K562 (cell line): ENCODE measurements around the gene RAB3D. TPM values are rescaled to one million over a fixed set of nuclear protein-coding genes. Genes with fewer than 3 reads are reported as not detected.

ENCODE experiments used
- CBX1 ChIP-seq: sonication (generic); IDR thresholded peaks from 2 replicates; pipeline ENCODE4 v1.6.1; 2016; ENCODE audit warnings: antibody characterized with exemption, low read depth, mild to moderate bottlenecking
- CHD1 ChIP-seq: fragments of 200-600 bp; sonication (generic); IDR thresholded peaks from one replicate; pipeline ENCODE4 v1.6.1; 2012; ENCODE audit warnings: mild to moderate bottlenecking, moderate library complexity, low read length, inconsistent platforms
- ETV5 ChIP-seq: sonication (generic); formaldehyde crosslinking; IDR thresholded peaks from 2 replicates; pipeline ENCODE4 v1.4.0; 2020; ENCODE audit warnings: low read depth, mild to moderate bottlenecking, missing genetic modification reagents
- FOXO4 ChIP-seq: fragments of 450-650 bp; formaldehyde crosslinking; IDR thresholded peaks from 2 replicates; pipeline ENCODE4 v1.4.0; 2020; ENCODE audit warnings: mild to moderate bottlenecking, moderate library complexity
- HCFC1 ChIP-seq: IDR thresholded peaks from 2 replicates; pipeline ENCODE4 v1.6.1; 2012; ENCODE audit warnings: low read depth, low read length, improper control_type of control experiment
- L3MBTL2 ChIP-seq: fragments of 450-650 bp; IDR thresholded peaks from 2 replicates; pipeline ENCODE4 v1.6.1; 2016; ENCODE audit warnings: mild to moderate bottlenecking, moderate library complexity
- NCOA6 ChIP-seq: fragments of 450-650 bp; IDR thresholded peaks from 2 replicates; pipeline ENCODE4 v1.6.1; 2017; ENCODE audit warnings: mild to moderate bottlenecking
- NFE2 ChIP-seq: IDR thresholded peaks from 2 replicates; pipeline ENCODE4 v1.6.1; 2014; ENCODE audit warnings: antibody characterized with exemption, low read depth
- NONO ChIP-seq, 2 experiments: fragments of 200-400 bp in 1 of 2; fragments of 450-650 bp in 1 of 2; formaldehyde crosslinking in 1 of 2; IDR thresholded peaks; 2 replicates each; pipeline ENCODE4 v1.6.1; 2017; ENCODE audit warnings: low read depth in 2 of 2, mild to moderate bottlenecking in 2 of 2, moderate library complexity in 2 of 2, low read length in 1 of 2
- PTBP1 ChIP-seq: fragments of 200-400 bp; formaldehyde crosslinking; IDR thresholded peaks from 2 replicates; pipeline ENCODE4 v1.6.1; 2017; ENCODE audit warnings: low read depth, low read length
- RBM39 ChIP-seq: fragments of 200-400 bp; formaldehyde crosslinking; optimal IDR thresholded peaks from 2 replicates; pipeline ENCODE3; 2018; ENCODE audit warnings: low read depth, low read length
- RCOR1 ChIP-seq, 2 experiments: IDR thresholded peaks; 2 replicates each; pipeline ENCODE4 v1.6.1; 2012; ENCODE audit warnings: low read depth in 2 of 2, low read length in 2 of 2, borderline replicate concordance in 1 of 2, improper control_type of control experiment in 1 of 2
- SMAD4 ChIP-seq: fragments of 250-450 bp; sonication (Bioruptor Pico); conservative IDR thresholded peaks from 2 replicates; pipeline ENCODE4 v1.8.0; 2021; ENCODE audit warnings: inconsistent platforms, mild to moderate bottlenecking, moderate library complexity
- SMARCA5 ChIP-seq: fragments of 450-650 bp; IDR thresholded peaks from 2 replicates; pipeline ENCODE4 v1.6.1; 2016
- TAF7 ChIP-seq: fragments of 450-650 bp; IDR thresholded peaks from 2 replicates; pipeline ENCODE4 v1.6.1; 2016; ENCODE audit warnings: missing genetic modification characterization, missing compliant biosample characterization
- TOE1 ChIP-seq, 2 experiments: fragments of 450-650 bp in 1 of 2; sonication (generic) in 1 of 2; formaldehyde crosslinking in 1 of 2; IDR thresholded peaks; 2 replicates each; pipeline versions ENCODE4 v1.7.1 to v1.8.0; 2016 to 2022; ENCODE audit warnings: borderline replicate concordance in 2 of 2, mild to moderate bottlenecking in 2 of 2, antibody characterized with exemption in 1 of 2, inconsistent platforms in 1 of 2, low read depth in 1 of 2, missing genetic modification reagents in 1 of 2, moderate library complexity in 1 of 2
- U2AF2 ChIP-seq: fragments of 200-400 bp; formaldehyde crosslinking; optimal IDR thresholded peaks from 2 replicates; pipeline ENCODE3; 2017; ENCODE audit warnings: low read depth, mild to moderate bottlenecking, low read length
- ZNF133 ChIP-seq: fragments of 250-450 bp; sonication (Bioruptor Pico); IDR thresholded peaks from 2 replicates; pipeline ENCODE4 v1.4.0; 2020; ENCODE audit warnings: mild to moderate bottlenecking
- ZNF140 ChIP-seq: fragments of 250-450 bp; sonication (Bioruptor Pico); IDR thresholded peaks from 2 replicates; pipeline ENCODE4 v1.8.0; 2021; ENCODE audit warnings: moderate library complexity, mild to moderate bottlenecking, inconsistent platforms
- ZNF232 ChIP-seq: sonication (generic); formaldehyde crosslinking; IDR thresholded peaks from 2 replicates; pipeline ENCODE4 v1.8.0; 2022; ENCODE audit warnings: mild to moderate bottlenecking, missing genetic modification reagents
- ZNF561 ChIP-seq: fragments of 450-650 bp; formaldehyde crosslinking; conservative IDR thresholded peaks from 2 replicates; pipeline ENCODE4 v1.4.0; 2020; ENCODE audit warnings: mild to moderate bottlenecking, moderate library complexity
- ZNF696 ChIP-seq: fragments of 250-450 bp; sonication (Bioruptor Pico); conservative IDR thresholded peaks from 2 replicates; pipeline ENCODE4 v1.4.0; 2020; ENCODE audit warnings: mild to moderate bottlenecking, moderate library complexity
- polyA plus RNA-seq, 8 experiments: library from polyadenylated mRNA; depleted of rRNA in 4 of 8; stranded (reverse) in 5 of 8; unstranded in 3 of 8; fragments of >200 nt; fragmentation: Nextera tagmentation in 2 of 8; fragmentation: Illumina TruSeq in 1 of 8; extraction: Ambion mirVana in 2 of 8; extraction: Trizol in 1 of 8; gene quantifications; 2 replicates each; pipeline versions ENCODE4 v1.2.1 to v1.2.3, GENCODE V29; 2011 to 2014; ENCODE audit warnings: inconsistent platforms in 1 of 8, missing spikeins in 1 of 8
- total RNA-seq, 7 experiments: library from RNA; depleted of rRNA in 6 of 7; stranded (reverse); fragments of >200 nt in 6 of 7; fragmentation: Illumina TruSeq in 2 of 7; extraction: Trizol in 2 of 7; gene quantifications; 2 replicates each; pipeline versions ENCODE4 v1.2.1 to v1.2.3, GENCODE V29; 2011 to 2021; ENCODE audit warnings: low replicate concordance in 1 of 7
- TF ChIP-seq, protein P1 (sequence below): sonication (generic); formaldehyde crosslinking; IDR thresholded peaks from 2 replicates; pipeline ENCODE4 v1.8.0; 2023; ENCODE audit warnings: missing genetic modification reagents, mild to moderate bottlenecking, borderline replicate concordance

The RAB3D gene
- total and polyA plus RNA-seq, 9 of the 15 experiments (the other 6 are each of a cell fraction or from before 2014, with no cell fraction given): 0.34 to 3.3 (median 1.3) TPM

DNA sequence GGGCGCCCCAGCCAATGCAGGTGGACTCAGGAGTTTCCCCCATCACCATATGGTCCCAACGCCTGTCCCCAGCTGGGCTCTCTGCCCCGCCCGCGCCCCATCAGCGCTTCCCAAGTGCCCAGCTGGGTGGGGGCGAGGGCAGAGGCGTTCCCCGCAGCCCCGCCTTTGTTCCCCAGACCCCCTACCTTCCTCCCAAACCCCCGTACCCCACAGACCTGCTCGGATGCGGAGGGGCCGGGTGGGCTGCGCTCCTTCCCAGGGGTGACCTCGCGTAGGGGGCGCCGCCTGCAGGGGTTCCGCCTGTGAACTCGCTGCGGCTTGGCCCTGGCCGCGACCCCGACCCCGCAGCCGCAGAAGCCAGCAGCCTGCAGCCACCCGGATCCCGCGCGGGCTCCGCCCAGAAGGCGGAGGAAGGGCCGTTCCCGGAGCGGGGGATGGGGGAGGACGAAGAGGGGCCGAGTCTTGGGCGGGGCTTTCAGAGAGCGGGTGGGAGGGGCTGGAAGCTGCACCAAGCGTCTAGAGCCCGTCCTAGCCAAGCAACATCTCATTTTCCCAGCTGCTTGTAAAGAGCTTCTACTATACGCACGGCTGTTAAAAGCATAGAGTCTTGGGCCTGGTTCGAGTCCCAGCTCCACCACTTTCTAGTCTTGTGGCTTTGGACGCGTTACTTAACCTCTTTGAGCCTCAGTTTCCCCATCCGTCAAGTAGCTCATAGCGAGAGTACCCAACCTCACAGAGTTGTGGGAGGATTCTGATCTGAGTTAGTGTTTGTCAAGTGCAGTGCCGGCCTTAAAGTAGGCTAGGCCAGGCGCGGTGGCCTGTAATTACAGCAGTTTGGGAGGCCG, at the start of gene RAB3D (continued):
- TF ChIP-seq NONO (IDR thresholded peaks at IDR 0.05; ENCODE audit: low read depth in 2 of 2, low read length in 1 of 2): no peak
- TF ChIP-seq PTBP1: no peak
- TF ChIP-seq SMAD4 (CRISPR knock-in tag): no peak
- TF ChIP-seq TAF7: no peak
- TF ChIP-seq L3MBTL2: no peak
- TF ChIP-seq U2AF2: no peak
- no peak for TF ChIP-seq ETV5 (CRISPR knock-in tag)
- TF ChIP-seq, protein P1, sequence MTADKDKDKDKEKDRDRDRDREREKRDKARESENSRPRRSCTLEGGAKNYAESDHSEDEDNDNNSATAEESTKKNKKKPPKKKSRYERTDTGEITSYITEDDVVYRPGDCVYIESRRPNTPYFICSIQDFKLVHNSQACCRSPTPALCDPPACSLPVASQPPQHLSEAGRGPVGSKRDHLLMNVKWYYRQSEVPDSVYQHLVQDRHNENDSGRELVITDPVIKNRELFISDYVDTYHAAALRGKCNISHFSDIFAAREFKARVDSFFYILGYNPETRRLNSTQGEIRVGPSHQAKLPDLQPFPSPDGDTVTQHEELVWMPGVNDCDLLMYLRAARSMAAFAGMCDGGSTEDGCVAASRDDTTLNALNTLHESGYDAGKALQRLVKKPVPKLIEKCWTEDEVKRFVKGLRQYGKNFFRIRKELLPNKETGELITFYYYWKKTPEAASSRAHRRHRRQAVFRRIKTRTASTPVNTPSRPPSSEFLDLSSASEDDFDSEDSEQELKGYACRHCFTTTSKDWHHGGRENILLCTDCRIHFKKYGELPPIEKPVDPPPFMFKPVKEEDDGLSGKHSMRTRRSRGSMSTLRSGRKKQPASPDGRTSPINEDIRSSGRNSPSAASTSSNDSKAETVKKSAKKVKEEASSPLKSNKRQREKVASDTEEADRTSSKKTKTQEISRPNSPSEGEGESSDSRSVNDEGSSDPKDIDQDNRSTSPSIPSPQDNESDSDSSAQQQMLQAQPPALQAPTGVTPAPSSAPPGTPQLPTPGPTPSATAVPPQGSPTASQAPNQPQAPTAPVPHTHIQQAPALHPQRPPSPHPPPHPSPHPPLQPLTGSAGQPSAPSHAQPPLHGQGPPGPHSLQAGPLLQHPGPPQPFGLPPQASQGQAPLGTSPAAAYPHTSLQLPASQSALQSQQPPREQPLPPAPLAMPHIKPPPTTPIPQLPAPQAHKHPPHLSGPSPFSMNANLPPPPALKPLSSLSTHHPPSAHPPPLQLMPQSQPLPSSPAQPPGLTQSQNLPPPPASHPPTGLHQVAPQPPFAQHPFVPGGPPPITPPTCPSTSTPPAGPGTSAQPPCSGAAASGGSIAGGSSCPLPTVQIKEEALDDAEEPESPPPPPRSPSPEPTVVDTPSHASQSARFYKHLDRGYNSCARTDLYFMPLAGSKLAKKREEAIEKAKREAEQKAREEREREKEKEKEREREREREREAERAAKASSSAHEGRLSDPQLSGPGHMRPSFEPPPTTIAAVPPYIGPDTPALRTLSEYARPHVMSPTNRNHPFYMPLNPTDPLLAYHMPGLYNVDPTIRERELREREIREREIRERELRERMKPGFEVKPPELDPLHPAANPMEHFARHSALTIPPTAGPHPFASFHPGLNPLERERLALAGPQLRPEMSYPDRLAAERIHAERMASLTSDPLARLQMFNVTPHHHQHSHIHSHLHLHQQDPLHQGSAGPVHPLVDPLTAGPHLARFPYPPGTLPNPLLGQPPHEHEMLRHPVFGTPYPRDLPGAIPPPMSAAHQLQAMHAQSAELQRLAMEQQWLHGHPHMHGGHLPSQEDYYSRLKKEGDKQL (CRISPR knock-in tag): no peak
- TF ChIP-seq RCOR1 (IDR thresholded peaks at IDR 0.05; ENCODE audit: borderline replicate concordance in 1 of 2, low read depth in 2 of 2, low read length in 2 of 2): peak in 1 of 2 experiments; percentile 20; a peak in 1 of 4 replicates
- no peak for TF ChIP-seq FOXO4
- TF ChIP-seq SMARCA5: no peak
- TF ChIP-seq CHD1: no peak
- no peak for TF ChIP-seq ZNF133 (CRISPR knock-in tag)
- no peak for TF ChIP-seq ZNF232 (CRISPR knock-in tag)
- TF ChIP-seq NCOA6: no peak
- TF ChIP-seq ZNF696 (CRISPR knock-in tag): no peak
- TF ChIP-seq TOE1 (IDR thresholded peaks at IDR 0.05; ENCODE audit: borderline replicate concordance): no peak
- TF ChIP-seq TOE1 (CRISPR knock-in tag; IDR thresholded peaks at IDR 0.05; ENCODE audit: borderline replicate concordance, low read depth): no peak
- TF ChIP-seq ZNF140 (CRISPR knock-in tag): no peak
- no peak for TF ChIP-seq NFE2
- no peak for TF ChIP-seq ZNF561
- no peak for TF ChIP-seq RBM39
- TF ChIP-seq HCFC1: no peak
- TF ChIP-seq CBX1: peak; percentile 23; the same call in 1 of the 2 replicates
